GM21381 (cell line): ENCODE results near the gene TMEM39B.
"Not testable (repeated sequence)": the region's sequence is repeated elsewhere in the genome, so short reads cannot be mapped to it uniquely, and the experiment has no call there.

Experiments
- ATAC-seq: cut with Tn5 transposase; IDR thresholded peaks from one replicate; pipeline ENCODE4 v1.9.1; 2021; ENCODE audit warnings: mild to moderate bottlenecking, moderate library complexity; ENCODE audit not compliant: unreplicated experiment

The TMEM39B gene

GRCh38 chr1:32072622-32073298, at the start of gene TMEM39B:
Gene TMEM39B, plus strand, starts transcription at chr1:32072939. Its CDS starts 109 bp downstream, at chr1:32073048.
- ATAC-seq, result peak; percentile 82

GRCh38 chr1:32023351-32023750, 49.4 kb upstream of the TMEM39B start:
- ATAC-seq, result no peak

GRCh38 chr1:32025515-32025914, 47.2 kb upstream of the TMEM39B start:
- ATAC-seq, result no peak

GRCh38 chr1:32028746-32029145, 44.0 kb upstream of the TMEM39B start:
- no peak for ATAC-seq

- no peak for ATAC-seq
These were observed 41.0 kb upstream of the TMEM39B start for GRCh38 chr1:32031578-32032274.

- ATAC-seq, result no peak
These were observed 40.5 kb upstream of the TMEM39B start for GRCh38 chr1:32032275-32032615.

GRCh38 chr1:32035119-32035518, 37.6 kb upstream of the TMEM39B start:
- ATAC-seq, result no peak

- no peak for ATAC-seq
These were observed 32.0 kb upstream of the TMEM39B start for GRCh38 chr1:32040711-32041110.

GRCh38 chr1:32042330-32042729, 30.4 kb upstream of the TMEM39B start:
- no peak for ATAC-seq

GRCh38 chr1:32044234-32044633, 28.5 kb upstream of the TMEM39B start:
- no peak for ATAC-seq

GRCh38 chr1:32045772-32046171, 27.0 kb upstream of the TMEM39B start:
- ATAC-seq, result no peak

GRCh38 chr1:32047701-32048100, 25.0 kb upstream of the TMEM39B start:
- ATAC-seq, result no peak

- ATAC-seq, result no peak
These were observed 24.3 kb upstream of the TMEM39B start for GRCh38 chr1:32048440-32048839.

GRCh38 chr1:32051706-32052105, 21.0 kb upstream of the TMEM39B start:
- ATAC-seq, result no peak

- no peak for ATAC-seq
These were observed 19.9 kb upstream of the TMEM39B start for GRCh38 chr1:32052887-32053286.

GRCh38 chr1:32055416-32055815, 17.3 kb upstream of the TMEM39B start:
- ATAC-seq, result no peak

- ATAC-seq, result no peak
These were observed 16.1 kb upstream of the TMEM39B start for GRCh38 chr1:32056598-32056997.

GRCh38 chr1:32060914-32061313, 11.8 kb upstream of the TMEM39B start:
- ATAC-seq, result no peak

- ATAC-seq, result no peak
These were observed 9.9 kb upstream of the TMEM39B start for GRCh38 chr1:32062867-32063230.

- no peak for ATAC-seq
These were observed 9.5 kb upstream of the TMEM39B start for GRCh38 chr1:32063261-32063681.

GRCh38 chr1:32065613-32066488, 6.9 kb upstream of the TMEM39B start:
- ATAC-seq, result not testable (repeated sequence)

- ATAC-seq, result no peak
These were observed 6.3 kb upstream of the TMEM39B start for GRCh38 chr1:32066489-32066873.
